ENCODE data around the gene LPCAT4.

LPCAT4 gene

GRCh38 chr15:34336231-34336990 is 30.6 kb downstream of the LPCAT4 start:
- no peak for ATAC-seq
- no peak for TF ChIP-seq BACH2 (CRISPR knock-in tag; IDR thresholded peaks at IDR 0.05; ENCODE audit: borderline replicate concordance)
- TF ChIP-seq ZNF70 (CRISPR knock-in tag; IDR thresholded peaks at IDR 0.05): no peak
- no peak for TF ChIP-seq ZNF8 (CRISPR knock-in tag; IDR thresholded peaks at IDR 0.05)
- TF ChIP-seq CSDC2 (CRISPR knock-in tag; IDR thresholded peaks at IDR 0.05): no peak
- TF ChIP-seq RARB (CRISPR knock-in tag; IDR thresholded peaks at IDR 0.05): no peak
- TF ChIP-seq CSRNP3 (CRISPR knock-in tag; IDR thresholded peaks at IDR 0.05): no peak
- TF ChIP-seq, protein P1, sequence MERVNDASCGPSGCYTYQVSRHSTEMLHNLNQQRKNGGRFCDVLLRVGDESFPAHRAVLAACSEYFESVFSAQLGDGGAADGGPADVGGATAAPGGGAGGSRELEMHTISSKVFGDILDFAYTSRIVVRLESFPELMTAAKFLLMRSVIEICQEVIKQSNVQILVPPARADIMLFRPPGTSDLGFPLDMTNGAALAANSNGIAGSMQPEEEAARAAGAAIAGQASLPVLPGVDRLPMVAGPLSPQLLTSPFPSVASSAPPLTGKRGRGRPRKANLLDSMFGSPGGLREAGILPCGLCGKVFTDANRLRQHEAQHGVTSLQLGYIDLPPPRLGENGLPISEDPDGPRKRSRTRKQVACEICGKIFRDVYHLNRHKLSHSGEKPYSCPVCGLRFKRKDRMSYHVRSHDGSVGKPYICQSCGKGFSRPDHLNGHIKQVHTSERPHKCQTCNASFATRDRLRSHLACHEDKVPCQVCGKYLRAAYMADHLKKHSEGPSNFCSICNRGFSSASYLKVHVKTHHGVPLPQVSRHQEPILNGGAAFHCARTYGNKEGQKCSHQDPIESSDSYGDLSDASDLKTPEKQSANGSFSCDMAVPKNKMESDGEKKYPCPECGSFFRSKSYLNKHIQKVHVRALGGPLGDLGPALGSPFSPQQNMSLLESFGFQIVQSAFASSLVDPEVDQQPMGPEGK (CRISPR knock-in tag; IDR thresholded peaks at IDR 0.05; ENCODE audit: borderline replicate concordance): no peak
- TF ChIP-seq ZFP30 (CRISPR knock-in tag; IDR thresholded peaks at IDR 0.05): no peak
- TF ChIP-seq GLIS3 (CRISPR knock-in tag; IDR thresholded peaks at IDR 0.05): no peak
- no peak for TF ChIP-seq TOX (CRISPR knock-in tag; IDR thresholded peaks at IDR 0.05; ENCODE audit: borderline replicate concordance)
- TF ChIP-seq, protein P2, sequence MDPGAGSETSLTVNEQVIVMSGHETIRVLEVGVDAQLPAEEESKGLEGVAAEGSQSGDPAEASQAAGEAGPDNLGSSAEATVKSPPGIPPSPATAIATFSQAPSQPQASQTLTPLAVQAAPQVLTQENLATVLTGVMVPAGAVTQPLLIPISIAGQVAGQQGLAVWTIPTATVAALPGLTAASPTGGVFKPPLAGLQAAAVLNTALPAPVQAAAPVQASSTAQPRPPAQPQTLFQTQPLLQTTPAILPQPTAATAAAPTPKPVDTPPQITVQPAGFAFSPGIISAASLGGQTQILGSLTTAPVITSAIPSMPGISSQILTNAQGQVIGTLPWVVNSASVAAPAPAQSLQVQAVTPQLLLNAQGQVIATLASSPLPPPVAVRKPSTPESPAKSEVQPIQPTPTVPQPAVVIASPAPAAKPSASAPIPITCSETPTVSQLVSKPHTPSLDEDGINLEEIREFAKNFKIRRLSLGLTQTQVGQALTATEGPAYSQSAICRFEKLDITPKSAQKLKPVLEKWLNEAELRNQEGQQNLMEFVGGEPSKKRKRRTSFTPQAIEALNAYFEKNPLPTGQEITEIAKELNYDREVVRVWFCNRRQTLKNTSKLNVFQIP (CRISPR knock-in tag; IDR thresholded peaks at IDR 0.05; ENCODE audit: borderline replicate concordance, low read depth): no peak
- no peak for TF ChIP-seq ZFP3 (CRISPR knock-in tag; IDR thresholded peaks at IDR 0.05)
- no peak for TF ChIP-seq PPARA (CRISPR knock-in tag; IDR thresholded peaks at IDR 0.05; ENCODE audit: borderline replicate concordance)
- TF ChIP-seq SNAI2 (CRISPR knock-in tag; IDR thresholded peaks at IDR 0.05): no peak
- TF ChIP-seq ZC3H10 (CRISPR knock-in tag; IDR thresholded peaks at IDR 0.05): no peak
- TF ChIP-seq ZNF565 (CRISPR knock-in tag; conservative IDR thresholded peaks at IDR 0.05; ENCODE audit: low read depth): no peak

DNA sequence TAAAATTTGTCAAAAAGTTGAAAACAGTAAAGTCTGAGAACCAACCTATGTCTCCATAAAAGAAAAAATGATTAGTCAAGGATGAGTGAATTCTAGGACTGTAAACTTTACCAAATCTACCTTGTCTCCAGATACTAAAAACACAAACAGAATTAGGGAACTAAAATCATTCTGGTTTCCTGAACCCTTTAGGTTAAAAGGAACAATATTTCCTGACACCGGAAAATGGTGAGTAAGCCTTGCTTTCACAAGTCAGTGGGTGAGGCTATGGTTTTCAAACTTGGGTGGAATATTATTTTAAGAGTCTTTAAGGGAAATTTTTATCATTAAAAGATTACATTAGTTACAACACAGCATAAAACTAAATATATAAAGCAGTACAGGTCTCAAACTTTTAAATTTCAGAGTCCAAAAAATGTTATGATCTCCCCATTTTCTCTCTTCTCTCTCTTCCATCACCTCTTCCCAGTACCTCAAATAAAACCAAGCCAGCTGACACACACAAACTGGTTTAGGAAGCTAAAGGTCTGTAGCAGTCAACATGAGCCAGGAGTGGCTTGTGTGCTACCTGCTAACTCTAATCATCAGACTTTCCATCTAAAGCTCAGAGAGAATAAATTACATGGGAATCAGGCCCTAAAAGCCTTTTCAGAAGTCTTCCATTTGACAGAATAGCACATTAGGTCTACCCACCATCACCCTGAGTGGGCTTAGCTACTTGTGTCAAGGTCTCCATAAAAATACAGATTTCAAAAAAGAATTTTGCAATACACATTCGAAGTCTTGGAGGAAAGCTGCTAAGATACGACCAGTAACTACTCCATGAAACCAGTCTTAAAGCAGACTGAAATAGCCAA is 31.6 kb downstream of the LPCAT4 start:
- ATAC-seq: no peak
- no peak for TF ChIP-seq RARB (CRISPR knock-in tag; IDR thresholded peaks at IDR 0.05)
- TF ChIP-seq ZNF8 (CRISPR knock-in tag; IDR thresholded peaks at IDR 0.05): no peak
- no peak for TF ChIP-seq CSRNP3 (CRISPR knock-in tag; IDR thresholded peaks at IDR 0.05)
- no peak for TF ChIP-seq ZFP30 (CRISPR knock-in tag; IDR thresholded peaks at IDR 0.05)
- TF ChIP-seq CSDC2 (CRISPR knock-in tag; IDR thresholded peaks at IDR 0.05): no peak
- TF ChIP-seq, protein P2 (CRISPR knock-in tag; IDR thresholded peaks at IDR 0.05; ENCODE audit: borderline replicate concordance, low read depth): no peak
- TF ChIP-seq ISL1 (CRISPR knock-in tag; IDR thresholded peaks at IDR 0.05): no peak
- no peak for TF ChIP-seq GLIS3 (CRISPR knock-in tag; IDR thresholded peaks at IDR 0.05)
- TF ChIP-seq TSHZ2 (CRISPR knock-in tag; IDR thresholded peaks at IDR 0.05): no peak
- no peak for TF ChIP-seq ZNF565 (CRISPR knock-in tag; conservative IDR thresholded peaks at IDR 0.05; ENCODE audit: low read depth)
- no peak for TF ChIP-seq TCF4 (CRISPR knock-in tag; IDR thresholded peaks at IDR 0.05; ENCODE audit: borderline replicate concordance)
- TF ChIP-seq BACH2 (CRISPR knock-in tag; IDR thresholded peaks at IDR 0.05; ENCODE audit: borderline replicate concordance): no peak
- TF ChIP-seq PPARA (CRISPR knock-in tag; IDR thresholded peaks at IDR 0.05; ENCODE audit: borderline replicate concordance): no peak
- TF ChIP-seq, protein P1 (CRISPR knock-in tag; IDR thresholded peaks at IDR 0.05; ENCODE audit: borderline replicate concordance): no peak
- no peak for TF ChIP-seq OSR1 (CRISPR knock-in tag; IDR thresholded peaks at IDR 0.05)
- TF ChIP-seq ARNTL (CRISPR knock-in tag; IDR thresholded peaks at IDR 0.05; ENCODE audit: borderline replicate concordance, low read depth): no peak
- TF ChIP-seq ZFP3 (CRISPR knock-in tag; IDR thresholded peaks at IDR 0.05): no peak

All from SK-N-SH treated with all-trans-retinoic acid at 6 μM for 48 hours (cell line).